K562 (cell line): ENCODE data around the gene PPP1R14B. TPM values are rescaled to one million over a fixed set of nuclear protein-coding genes. Genes with fewer than 3 reads are reported as not detected.

Experiments
- CBX2 ChIP-seq: fragments of 200-600 bp; sonication (generic); IDR thresholded peaks from one replicate; pipeline ENCODE4 v1.6.1; 2012; ENCODE audit warnings: mild to moderate bottlenecking, low read length, inconsistent platforms; ENCODE audit not compliant: insufficient read depth, poor library complexity, severe bottlenecking
- ESRRB ChIP-seq: fragments of 250-450 bp; sonication (Bioruptor Pico); IDR thresholded peaks from 2 replicates; pipeline ENCODE4 v1.5.0; 2020; ENCODE audit warnings: mild to moderate bottlenecking, moderate library complexity, borderline replicate concordance
- EWSR1 ChIP-seq: fragments of 450-650 bp; IDR thresholded peaks from 2 replicates; pipeline ENCODE4 v1.6.1; 2018; ENCODE audit warnings: borderline replicate concordance, mild to moderate bottlenecking, low read depth, moderate library complexity; ENCODE audit not compliant: partially characterized antibody
- KAT2B ChIP-seq: IDR thresholded peaks from one replicate; pipeline ENCODE4 v1.6.1; 2012; ENCODE audit warnings: low read depth, mild to moderate bottlenecking, control low read depth, inconsistent platforms, low read length, moderate library complexity
- KAT7 ChIP-seq: sonication (generic); formaldehyde crosslinking; IDR thresholded peaks from 2 replicates; pipeline ENCODE4 v1.8.0; 2022; ENCODE audit warnings: missing genetic modification reagents, mild to moderate bottlenecking, borderline replicate concordance
- KHSRP ChIP-seq: fragments of 450-650 bp; IDR thresholded peaks from 2 replicates; pipeline ENCODE4 v1.6.1; 2017
- POLR2A ChIP-seq: fragments of 450-650 bp; conservative IDR thresholded peaks from 2 replicates; pipeline ENCODE4 v1.6.1; 2016
- SMAD4 ChIP-seq: fragments of 250-450 bp; sonication (Bioruptor Pico); conservative IDR thresholded peaks from 2 replicates; pipeline ENCODE4 v1.8.0; 2021; ENCODE audit warnings: inconsistent platforms, mild to moderate bottlenecking, moderate library complexity
- ZNF668 ChIP-seq: fragments of 250-450 bp; sonication (Bioruptor Pico); IDR thresholded peaks from 2 replicates; pipeline ENCODE4 v1.8.0; 2022; ENCODE audit warnings: mild to moderate bottlenecking, inconsistent platforms
- ZNF696 ChIP-seq: fragments of 250-450 bp; sonication (Bioruptor Pico); conservative IDR thresholded peaks from 2 replicates; pipeline ENCODE4 v1.4.0; 2020; ENCODE audit warnings: mild to moderate bottlenecking, moderate library complexity
- polyA plus RNA-seq, 8 experiments: library from polyadenylated mRNA; depleted of rRNA in 4 of 8; stranded (reverse) in 5 of 8; unstranded in 3 of 8; fragments of >200 nt; fragmentation: Nextera tagmentation in 2 of 8; fragmentation: Illumina TruSeq in 1 of 8; extraction: Ambion mirVana in 2 of 8; extraction: Trizol in 1 of 8; gene quantifications; 2 replicates each; pipeline versions ENCODE4 v1.2.1 to v1.2.3, GENCODE V29; 2011 to 2014; ENCODE audit warnings: inconsistent platforms in 1 of 8, missing spikeins in 1 of 8
- total RNA-seq, 7 experiments: library from RNA; depleted of rRNA in 6 of 7; stranded (reverse); fragments of >200 nt in 6 of 7; fragmentation: Illumina TruSeq in 2 of 7; extraction: Trizol in 2 of 7; gene quantifications; 2 replicates each; pipeline versions ENCODE4 v1.2.1 to v1.2.3, GENCODE V29; 2011 to 2021; ENCODE audit warnings: low replicate concordance in 1 of 7
- TF ChIP-seq, protein P1 (sequence below), 2 experiments: fragments of 150-350 bp in 1 of 2; IDR thresholded peaks; 2 replicates each; pipeline ENCODE4 v1.6.1; 2012 to 2016; ENCODE audit warnings: low read depth in 2 of 2, low read length in 2 of 2, mild to moderate bottlenecking in 1 of 2, moderate library complexity in 1 of 2
- TF ChIP-seq, protein P2 (sequence below): sonication (generic); formaldehyde crosslinking; IDR thresholded peaks from 2 replicates; pipeline ENCODE4 v1.8.1; 2023; ENCODE audit warnings: mild to moderate bottlenecking, missing genetic modification reagents, moderate library complexity
- TF ChIP-seq, protein P3 (sequence below): fragments of 150-350 bp; IDR thresholded peaks from 2 replicates; pipeline ENCODE4 v1.6.1; 2014; ENCODE audit warnings: low read depth, mild to moderate bottlenecking, low read length, borderline replicate concordance
- TF ChIP-seq, protein P4 (sequence below): fragments of 250-450 bp; sonication (Bioruptor Pico); IDR thresholded peaks from 2 replicates; pipeline ENCODE4 v1.6.1; 2021; ENCODE audit warnings: mild to moderate bottlenecking
- TF ChIP-seq, protein P5 (sequence below): fragments of 250-450 bp; sonication (Bioruptor Pico); IDR thresholded peaks from 2 replicates; pipeline ENCODE4 v1.5.0; 2020; ENCODE audit warnings: mild to moderate bottlenecking, borderline replicate concordance

The PPP1R14B gene
- total and polyA plus RNA-seq, 9 of the 15 experiments (the other 6 are each of a cell fraction or from before 2014, with no cell fraction given): 7.7 to 566 (median 212) TPM

DNA sequence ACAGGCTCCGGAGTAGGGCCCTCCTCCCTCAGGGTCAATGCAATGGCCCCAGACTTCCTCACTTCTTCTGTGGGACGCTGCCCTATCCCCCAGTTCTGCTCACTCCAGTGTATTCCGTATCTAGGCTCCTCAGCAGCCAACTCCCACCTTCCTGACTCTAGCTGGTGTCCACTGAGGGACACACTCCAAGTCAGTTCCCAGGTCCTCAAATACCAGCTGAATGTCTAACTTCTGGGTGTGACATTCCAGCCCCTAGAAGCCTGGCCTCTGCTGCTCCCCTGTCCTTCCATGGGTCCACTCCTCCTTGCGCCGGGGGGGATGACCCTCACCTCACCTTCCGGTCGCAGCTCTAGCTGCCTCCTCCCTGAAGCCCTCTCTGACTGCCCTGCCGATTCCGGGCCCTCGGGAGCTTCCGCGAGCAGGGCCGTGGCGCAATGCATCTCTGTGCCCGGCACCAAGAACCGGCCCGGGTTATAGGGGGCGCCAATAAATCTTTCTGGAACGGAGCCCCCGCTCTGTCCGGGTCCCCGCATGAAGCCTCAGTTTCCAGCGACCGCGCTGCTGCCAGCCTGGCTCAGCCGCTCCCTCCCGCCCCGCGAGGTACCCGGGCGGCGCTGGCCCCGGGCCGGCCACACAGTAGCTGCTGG, 22.3 kb upstream of the PPP1R14B start (continued):
- TF ChIP-seq, protein P1, sequence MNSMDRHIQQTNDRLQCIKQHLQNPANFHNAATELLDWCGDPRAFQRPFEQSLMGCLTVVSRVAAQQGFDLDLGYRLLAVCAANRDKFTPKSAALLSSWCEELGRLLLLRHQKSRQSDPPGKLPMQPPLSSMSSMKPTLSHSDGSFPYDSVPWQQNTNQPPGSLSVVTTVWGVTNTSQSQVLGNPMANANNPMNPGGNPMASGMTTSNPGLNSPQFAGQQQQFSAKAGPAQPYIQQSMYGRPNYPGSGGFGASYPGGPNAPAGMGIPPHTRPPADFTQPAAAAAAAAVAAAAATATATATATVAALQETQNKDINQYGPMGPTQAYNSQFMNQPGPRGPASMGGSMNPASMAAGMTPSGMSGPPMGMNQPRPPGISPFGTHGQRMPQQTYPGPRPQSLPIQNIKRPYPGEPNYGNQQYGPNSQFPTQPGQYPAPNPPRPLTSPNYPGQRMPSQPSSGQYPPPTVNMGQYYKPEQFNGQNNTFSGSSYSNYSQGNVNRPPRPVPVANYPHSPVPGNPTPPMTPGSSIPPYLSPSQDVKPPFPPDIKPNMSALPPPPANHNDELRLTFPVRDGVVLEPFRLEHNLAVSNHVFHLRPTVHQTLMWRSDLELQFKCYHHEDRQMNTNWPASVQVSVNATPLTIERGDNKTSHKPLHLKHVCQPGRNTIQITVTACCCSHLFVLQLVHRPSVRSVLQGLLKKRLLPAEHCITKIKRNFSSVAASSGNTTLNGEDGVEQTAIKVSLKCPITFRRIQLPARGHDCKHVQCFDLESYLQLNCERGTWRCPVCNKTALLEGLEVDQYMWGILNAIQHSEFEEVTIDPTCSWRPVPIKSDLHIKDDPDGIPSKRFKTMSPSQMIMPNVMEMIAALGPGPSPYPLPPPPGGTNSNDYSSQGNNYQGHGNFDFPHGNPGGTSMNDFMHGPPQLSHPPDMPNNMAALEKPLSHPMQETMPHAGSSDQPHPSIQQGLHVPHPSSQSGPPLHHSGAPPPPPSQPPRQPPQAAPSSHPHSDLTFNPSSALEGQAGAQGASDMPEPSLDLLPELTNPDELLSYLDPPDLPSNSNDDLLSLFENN (IDR thresholded peaks at IDR 0.05; ENCODE audit: low read depth in 2 of 2, low read length in 2 of 2): no peak
- TF ChIP-seq KAT2B (no peak), SMAD4 (CRISPR knock-in tag) (no peak), POLR2A (peak; percentile 52), CBX2 (no peak), ZNF696 (CRISPR knock-in tag) (no peak), ESRRB (CRISPR knock-in tag) (no peak), ZNF668 (no peak), KAT7 (CRISPR knock-in tag) (peak; percentile 82; the same call in 1 of the 2 replicates), EWSR1 (no peak), KHSRP (no peak)
- TF ChIP-seq, protein P2, sequence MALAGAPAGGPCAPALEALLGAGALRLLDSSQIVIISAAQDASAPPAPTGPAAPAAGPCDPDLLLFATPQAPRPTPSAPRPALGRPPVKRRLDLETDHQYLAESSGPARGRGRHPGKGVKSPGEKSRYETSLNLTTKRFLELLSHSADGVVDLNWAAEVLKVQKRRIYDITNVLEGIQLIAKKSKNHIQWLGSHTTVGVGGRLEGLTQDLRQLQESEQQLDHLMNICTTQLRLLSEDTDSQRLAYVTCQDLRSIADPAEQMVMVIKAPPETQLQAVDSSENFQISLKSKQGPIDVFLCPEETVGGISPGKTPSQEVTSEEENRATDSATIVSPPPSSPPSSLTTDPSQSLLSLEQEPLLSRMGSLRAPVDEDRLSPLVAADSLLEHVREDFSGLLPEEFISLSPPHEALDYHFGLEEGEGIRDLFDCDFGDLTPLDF (CRISPR knock-in tag): no peak
- TF ChIP-seq, protein P3, sequence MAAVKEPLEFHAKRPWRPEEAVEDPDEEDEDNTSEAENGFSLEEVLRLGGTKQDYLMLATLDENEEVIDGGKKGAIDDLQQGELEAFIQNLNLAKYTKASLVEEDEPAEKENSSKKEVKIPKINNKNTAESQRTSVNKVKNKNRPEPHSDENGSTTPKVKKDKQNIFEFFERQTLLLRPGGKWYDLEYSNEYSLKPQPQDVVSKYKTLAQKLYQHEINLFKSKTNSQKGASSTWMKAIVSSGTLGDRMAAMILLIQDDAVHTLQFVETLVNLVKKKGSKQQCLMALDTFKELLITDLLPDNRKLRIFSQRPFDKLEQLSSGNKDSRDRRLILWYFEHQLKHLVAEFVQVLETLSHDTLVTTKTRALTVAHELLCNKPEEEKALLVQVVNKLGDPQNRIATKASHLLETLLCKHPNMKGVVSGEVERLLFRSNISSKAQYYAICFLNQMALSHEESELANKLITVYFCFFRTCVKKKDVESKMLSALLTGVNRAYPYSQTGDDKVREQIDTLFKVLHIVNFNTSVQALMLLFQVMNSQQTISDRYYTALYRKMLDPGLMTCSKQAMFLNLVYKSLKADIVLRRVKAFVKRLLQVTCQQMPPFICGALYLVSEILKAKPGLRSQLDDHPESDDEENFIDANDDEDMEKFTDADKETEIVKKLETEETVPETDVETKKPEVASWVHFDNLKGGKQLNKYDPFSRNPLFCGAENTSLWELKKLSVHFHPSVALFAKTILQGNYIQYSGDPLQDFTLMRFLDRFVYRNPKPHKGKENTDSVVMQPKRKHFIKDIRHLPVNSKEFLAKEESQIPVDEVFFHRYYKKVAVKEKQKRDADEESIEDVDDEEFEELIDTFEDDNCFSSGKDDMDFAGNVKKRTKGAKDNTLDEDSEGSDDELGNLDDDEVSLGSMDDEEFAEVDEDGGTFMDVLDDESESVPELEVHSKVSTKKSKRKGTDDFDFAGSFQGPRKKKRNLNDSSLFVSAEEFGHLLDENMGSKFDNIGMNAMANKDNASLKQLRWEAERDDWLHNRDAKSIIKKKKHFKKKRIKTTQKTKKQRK: no peak
- TF ChIP-seq, protein P4, sequence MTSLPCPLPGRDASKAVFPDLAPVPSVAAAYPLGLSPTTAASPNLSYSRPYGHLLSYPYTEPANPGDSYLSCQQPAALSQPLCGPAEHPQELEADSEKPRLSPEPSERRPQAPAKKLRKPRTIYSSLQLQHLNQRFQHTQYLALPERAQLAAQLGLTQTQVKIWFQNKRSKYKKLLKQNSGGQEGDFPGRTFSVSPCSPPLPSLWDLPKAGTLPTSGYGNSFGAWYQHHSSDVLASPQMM (CRISPR knock-in tag): no peak
- TF ChIP-seq, protein P5, sequence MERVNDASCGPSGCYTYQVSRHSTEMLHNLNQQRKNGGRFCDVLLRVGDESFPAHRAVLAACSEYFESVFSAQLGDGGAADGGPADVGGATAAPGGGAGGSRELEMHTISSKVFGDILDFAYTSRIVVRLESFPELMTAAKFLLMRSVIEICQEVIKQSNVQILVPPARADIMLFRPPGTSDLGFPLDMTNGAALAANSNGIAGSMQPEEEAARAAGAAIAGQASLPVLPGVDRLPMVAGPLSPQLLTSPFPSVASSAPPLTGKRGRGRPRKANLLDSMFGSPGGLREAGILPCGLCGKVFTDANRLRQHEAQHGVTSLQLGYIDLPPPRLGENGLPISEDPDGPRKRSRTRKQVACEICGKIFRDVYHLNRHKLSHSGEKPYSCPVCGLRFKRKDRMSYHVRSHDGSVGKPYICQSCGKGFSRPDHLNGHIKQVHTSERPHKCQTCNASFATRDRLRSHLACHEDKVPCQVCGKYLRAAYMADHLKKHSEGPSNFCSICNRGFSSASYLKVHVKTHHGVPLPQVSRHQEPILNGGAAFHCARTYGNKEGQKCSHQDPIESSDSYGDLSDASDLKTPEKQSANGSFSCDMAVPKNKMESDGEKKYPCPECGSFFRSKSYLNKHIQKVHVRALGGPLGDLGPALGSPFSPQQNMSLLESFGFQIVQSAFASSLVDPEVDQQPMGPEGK (CRISPR knock-in tag): peak; percentile 57; the same call in 1 of the 2 replicates
